IPS-15b (cell line): ENCODE measurements around the gene SLC17A9.

Experiments
- H3K27me3 ChIP-seq: one replicate; pipeline ENCODE4 v1.6.1; 2013; ENCODE audit warnings: low read length; ENCODE audit not compliant: control insufficient read depth, insufficient read depth
- H3K36me3 ChIP-seq: one replicate; pipeline ENCODE4 v1.6.1; 2013; ENCODE audit warnings: low read length; ENCODE audit not compliant: control insufficient read depth, insufficient read depth
- H3K4me1 ChIP-seq: one replicate; pipeline ENCODE4 v1.6.1; 2013; ENCODE audit warnings: mild to moderate bottlenecking, low read length; ENCODE audit not compliant: control insufficient read depth, insufficient read depth
- H3K4me3 ChIP-seq: one replicate; pipeline ENCODE4 v1.5.1; 2013; ENCODE audit warnings: low read depth, low read length
- H3K9ac ChIP-seq: one replicate; pipeline ENCODE4 v1.6.1; 2013; ENCODE audit warnings: low read depth, mild to moderate bottlenecking, low read length
- H3K9me3 ChIP-seq: one replicate; pipeline ENCODE4 v1.6.1; 2013; ENCODE audit warnings: mild to moderate bottlenecking, low read length; ENCODE audit not compliant: control insufficient read depth, insufficient read depth

SLC17A9 gene

DNA sequence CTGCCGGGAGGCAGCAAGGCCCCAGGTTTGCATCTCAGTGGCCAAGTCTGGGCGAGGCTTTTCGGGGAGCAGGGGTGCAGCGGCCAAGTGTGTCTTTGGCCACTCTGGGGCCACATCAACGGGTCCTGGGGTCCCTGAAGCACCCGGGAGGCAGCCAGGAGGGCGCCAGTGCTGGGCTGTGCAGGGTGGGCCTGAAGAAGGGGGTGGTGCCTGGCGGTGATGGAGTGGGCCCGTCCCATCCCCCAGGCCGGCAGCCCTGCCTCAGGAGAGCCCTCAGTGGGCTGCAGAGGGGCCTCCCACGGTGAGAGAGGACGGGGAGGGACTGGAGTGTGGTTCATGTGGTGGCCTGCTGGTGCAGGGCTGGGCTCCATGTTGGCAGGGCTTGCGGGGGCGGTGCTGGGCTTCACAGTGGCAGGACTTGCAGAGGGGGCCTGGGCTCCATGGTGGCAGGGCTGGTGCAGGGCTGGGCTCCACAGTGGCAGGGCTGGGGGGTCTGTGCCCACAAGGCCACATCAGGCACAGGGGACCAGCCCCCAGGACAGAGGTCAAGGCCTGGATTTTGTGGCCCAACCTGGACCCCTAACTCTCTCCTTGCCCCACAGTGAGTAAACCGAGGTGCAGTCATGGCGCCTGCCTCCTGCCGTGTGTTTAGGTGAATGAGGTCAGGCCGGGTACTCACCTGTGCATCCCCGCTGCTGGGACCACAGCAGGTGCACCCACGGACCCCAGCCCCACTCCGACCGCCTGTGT lies 64.7 kb downstream of the SLC17A9 start:
- Histone ChIP-seq H3K36me3 (no peaks in the 10 kb centered on the region), H3K4me1 (no peaks in the 10 kb centered on the region), H3K9me3 (peaks cover 8% of the 10 kb centered on the region), H3K27me3 (peaks cover 6% of the 10 kb centered on the region), H3K9ac (no peak overlapping the region), H3K4me3 (no peak overlapping the region)

DNA sequence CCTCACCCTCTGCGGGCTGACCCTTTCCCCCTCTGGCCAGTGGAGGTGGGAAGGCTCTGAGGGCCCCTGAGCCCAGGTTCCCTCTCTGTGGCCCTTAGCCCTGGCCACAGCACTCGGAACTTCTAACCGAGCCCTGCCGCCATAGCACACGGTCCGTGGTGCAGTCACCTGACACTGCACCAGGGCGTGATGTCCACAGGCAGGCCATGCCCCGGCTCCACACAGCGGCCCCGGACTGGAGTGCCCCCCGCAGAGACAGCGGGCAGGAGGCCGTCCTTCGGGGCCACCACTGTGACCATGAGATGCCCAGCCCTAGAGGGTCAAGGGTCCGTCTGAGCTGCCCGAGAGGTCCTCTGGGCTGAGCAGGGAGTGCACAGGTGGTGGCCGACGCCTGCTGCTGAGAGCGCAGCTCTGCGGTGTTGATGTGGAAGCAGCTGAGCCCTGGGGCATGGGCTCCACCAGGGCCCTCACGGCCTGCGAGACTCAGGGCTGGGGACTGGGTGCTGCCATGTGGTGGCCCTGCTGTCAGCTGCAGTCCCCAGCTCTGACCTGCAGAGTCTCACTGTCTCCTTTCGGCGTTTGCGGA lies 65.4 kb downstream of the SLC17A9 start:
- no peak overlapping the region for H3K4me3 ChIP-seq
- H3K4me1 ChIP-seq = no peaks in the 10 kb centered on the region
- peaks cover 6% of the 10 kb centered on the region for H3K27me3 ChIP-seq
- peaks cover 4% of the 10 kb centered on the region for H3K9me3 ChIP-seq
- H3K36me3 ChIP-seq = no peaks in the 10 kb centered on the region
- H3K9ac ChIP-seq = no peak overlapping the region
